Epithelial cell of proximal tubule (primary cell): Measurements from ENCODE around the gene RAD51B. TPM values are rescaled to one million over a fixed set of nuclear protein-coding genes. Genes with fewer than 3 reads are reported as not detected.
"Not testable (repeated sequence)": the region's sequence is repeated elsewhere in the genome, so short reads cannot be mapped to it uniquely, and the experiment has no call there.

ENCODE experiments used
- DNase-seq: peaks from one replicate; pipeline ENCODE4 v3.0.0-alpha.2; 2011; ENCODE audit warnings: low read depth
- H3K4me3 ChIP-seq: 2 replicates; pipeline ENCODE4 v1.5.1; 2011; ENCODE audit warnings: low read depth, mild to moderate bottlenecking, low read length
- total RNA-seq: library from RNA; depleted of rRNA; stranded (reverse); fragments of >200 nt; gene quantifications from 2 replicates; pipeline ENCODE4 v1.2.3, GENCODE V29; 2015
- TF ChIP-seq, protein P1 (sequence below): conservative IDR thresholded peaks from 2 replicates; pipeline ENCODE4 v1.5.1; 2012; ENCODE audit warnings: low read depth, mild to moderate bottlenecking, low read length

Gene RAD51B
- total RNA-seq, 1 donor from 2014 or later: 6.3 TPM

DNA sequence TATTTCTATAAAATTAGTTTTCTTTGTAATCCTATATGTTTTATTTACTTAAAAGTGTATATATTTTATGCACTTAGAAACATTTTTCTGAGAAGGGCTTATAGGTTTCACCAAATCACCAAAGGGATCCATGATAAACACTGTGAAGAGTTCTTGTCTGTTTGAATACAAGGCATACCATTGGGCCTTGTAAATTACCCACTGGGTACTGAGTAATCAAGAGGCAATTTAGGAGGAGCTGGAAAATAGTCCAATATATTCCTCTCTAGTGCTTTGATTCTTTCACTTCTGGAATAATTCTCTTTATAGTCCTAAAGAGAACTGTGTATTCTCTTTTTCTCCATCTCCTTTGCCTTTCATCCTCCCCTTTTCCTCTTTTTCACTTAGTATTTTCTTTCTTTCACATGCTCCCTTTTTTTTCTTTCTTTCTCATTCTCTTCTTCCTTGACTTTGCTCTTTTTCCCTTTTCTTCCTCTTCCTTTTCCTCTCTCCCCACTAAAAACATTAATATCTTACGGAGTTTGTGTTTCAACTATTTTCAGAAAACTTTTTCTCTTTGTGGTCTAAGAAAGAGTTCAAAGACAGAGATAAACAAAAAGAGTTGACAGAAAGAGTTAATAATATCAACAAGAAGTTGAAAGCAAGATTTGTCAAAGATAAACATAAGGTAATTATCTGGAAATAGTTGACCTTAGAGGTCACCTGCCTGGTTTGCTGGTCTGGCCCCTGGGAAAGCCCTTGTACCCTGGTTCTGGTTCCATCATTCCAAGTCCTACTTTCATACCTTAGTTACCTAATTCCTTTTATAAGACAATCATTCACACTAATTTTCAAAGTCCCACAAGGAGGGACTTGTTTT lies 435.3 kb downstream of the RAD51B start:
- H3K4me3 ChIP-seq: no peak overlapping the region
- TF ChIP-seq, protein P1, sequence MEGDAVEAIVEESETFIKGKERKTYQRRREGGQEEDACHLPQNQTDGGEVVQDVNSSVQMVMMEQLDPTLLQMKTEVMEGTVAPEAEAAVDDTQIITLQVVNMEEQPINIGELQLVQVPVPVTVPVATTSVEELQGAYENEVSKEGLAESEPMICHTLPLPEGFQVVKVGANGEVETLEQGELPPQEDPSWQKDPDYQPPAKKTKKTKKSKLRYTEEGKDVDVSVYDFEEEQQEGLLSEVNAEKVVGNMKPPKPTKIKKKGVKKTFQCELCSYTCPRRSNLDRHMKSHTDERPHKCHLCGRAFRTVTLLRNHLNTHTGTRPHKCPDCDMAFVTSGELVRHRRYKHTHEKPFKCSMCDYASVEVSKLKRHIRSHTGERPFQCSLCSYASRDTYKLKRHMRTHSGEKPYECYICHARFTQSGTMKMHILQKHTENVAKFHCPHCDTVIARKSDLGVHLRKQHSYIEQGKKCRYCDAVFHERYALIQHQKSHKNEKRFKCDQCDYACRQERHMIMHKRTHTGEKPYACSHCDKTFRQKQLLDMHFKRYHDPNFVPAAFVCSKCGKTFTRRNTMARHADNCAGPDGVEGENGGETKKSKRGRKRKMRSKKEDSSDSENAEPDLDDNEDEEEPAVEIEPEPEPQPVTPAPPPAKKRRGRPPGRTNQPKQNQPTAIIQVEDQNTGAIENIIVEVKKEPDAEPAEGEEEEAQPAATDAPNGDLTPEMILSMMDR: no peak
- no peak for DNase-seq

DNA sequence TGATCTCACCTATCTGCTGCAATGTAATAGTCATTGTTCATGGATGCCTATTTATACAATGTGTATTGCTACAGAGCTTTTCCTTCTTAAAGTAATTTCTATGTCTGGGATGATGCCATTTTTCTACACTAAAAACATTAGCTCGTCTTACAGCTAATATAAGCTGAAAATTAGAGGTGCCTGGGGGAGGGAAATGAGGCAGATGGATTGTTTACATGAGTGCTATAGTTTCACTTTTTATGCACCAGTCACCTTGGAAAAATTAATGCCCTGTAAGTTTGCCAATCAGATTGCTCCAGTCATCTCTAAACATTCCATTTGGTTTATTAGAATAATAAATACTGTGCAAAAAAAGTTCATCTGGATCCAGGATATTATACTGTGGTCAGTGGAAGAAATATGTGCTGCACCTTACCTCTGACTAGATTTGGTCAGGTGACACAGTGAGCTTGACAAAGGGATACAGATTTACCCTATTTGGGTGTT lies 436.2 kb downstream of the RAD51B start:
- TF ChIP-seq, protein P1: no peak

DNA sequence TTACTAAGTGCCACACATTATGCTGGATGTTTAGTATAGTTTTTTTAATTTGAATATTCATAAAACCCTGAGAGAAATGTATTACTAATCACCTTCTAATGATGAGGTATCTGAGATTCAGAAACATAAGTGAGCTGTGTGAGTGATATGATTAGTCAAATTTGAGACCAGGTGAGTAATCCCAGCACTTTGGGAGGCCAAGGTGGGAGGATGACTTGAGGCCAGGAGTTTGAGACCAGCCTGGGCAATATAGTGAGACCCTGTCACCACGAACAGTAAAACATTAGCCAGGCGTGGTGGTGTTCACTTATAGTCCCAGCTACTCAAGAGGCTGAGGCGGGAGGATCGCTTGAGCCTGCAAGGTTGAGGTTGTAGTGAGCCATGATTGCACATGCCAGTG lies 438.4 kb downstream of the RAD51B start:
- TF ChIP-seq, protein P1: no peak
- no peak for DNase-seq
- no peak overlapping the region for H3K4me3 ChIP-seq

More for the DNA sequence above, 436.2 kb downstream of the RAD51B start:
- no peak for DNase-seq
- no peak overlapping the region for H3K4me3 ChIP-seq

DNA sequence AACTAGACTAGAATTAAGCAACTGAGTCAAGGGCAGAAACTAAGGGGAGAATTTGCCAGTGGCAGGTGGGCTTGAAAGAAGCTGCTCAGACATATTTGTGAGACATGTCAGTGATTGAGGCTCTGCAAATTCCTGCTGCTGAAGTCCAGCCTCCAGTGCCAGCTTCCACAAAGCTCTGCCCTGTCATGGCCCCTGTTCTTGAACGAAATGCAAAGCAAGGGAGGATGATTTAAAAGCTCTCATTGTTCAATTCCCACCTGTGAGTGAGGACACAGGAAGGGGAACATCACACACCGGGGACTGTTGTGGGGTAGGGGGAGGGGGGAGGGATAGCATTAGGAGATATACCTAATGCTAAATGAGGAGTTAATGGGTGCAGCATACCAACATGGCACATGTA lies 439.4 kb downstream of the RAD51B start:
- not testable (repeated sequence) for H3K4me3 ChIP-seq, DNase-seq

DNA sequence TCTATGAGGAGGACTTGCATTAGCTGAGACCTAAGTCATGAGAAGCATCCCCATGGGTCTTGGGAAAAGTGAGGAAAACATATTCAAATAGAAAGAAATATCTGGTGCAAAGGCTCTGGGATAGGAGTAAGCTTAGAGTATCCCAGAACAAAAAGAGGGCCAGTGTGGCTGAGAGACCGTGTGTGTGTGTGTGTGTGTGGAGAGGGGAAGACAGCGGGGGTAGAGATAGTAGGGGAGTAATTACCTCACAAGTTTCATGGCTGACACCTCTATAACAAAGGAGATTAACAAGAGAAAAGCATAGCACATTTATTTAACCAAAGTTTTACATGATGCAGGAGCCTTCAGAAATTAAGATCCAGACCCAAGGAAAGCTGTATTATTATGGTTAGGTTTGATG lies 440.5 kb downstream of the RAD51B start:
- TF ChIP-seq, protein P1: no peak
- no peak for DNase-seq
- no peak overlapping the region for H3K4me3 ChIP-seq

DNA sequence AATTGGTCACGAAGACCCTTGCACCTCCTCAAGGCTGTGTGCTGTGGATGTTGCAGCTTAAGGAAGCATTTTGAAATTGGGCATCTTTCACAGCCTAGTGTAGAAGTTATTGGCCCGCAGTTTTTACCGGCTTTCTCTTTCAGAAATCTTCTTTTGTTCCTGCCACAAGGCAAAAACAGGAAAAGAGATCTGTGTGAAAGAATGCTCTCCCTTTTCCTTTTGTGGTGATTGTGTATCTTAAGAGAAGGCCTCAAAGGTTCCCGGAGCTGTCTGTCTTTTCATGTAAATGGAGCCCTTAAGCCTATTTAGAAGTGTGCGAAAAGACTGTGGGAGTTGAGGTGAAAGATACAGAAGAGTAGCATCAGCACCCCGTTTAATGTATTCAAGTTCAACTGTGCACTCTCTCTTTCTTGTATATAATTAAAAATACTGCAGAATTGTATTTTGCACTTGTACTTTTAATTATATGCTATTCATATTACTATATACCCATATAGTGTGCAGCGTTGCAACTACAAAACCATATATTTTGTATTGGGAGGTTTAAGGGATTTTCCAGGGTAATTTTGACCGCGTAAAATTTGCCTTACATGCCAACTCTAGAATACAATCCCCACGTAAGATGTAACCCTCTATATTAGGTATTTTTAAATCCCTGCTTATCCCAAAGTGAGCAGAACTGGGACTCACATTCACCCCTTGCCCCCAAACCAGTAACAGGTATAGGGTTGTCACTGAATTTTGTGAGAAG lies 441.7 kb downstream of the RAD51B start:
- DNase-seq: no peak
- TF ChIP-seq, protein P1: no peak
- H3K4me3 ChIP-seq: no peak overlapping the region

DNA sequence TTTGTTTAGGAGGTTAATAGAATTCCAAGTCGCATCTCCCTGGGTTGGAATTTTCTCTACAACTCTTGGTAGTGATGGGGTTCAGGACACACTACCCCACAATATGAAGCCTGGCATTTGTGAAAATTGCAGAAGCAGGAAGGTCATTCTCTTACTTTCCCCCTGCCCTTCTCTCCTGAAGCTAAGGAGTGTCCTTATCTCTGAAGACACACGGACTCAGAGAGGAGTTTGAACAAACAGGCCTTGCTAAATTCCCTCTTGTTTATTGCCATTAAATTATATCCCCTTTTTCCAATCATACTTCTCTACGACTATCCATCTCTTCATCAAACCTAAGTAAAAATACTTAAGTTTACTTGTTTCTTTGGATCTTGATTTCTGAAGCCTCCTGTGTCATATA lies 443.0 kb downstream of the RAD51B start:
- TF ChIP-seq, protein P1: no peak
- H3K4me3 ChIP-seq: no peak overlapping the region
- no peak for DNase-seq
